PC-9 (cell line): ENCODE results near the gene USP26. TPM values are rescaled to one million over a fixed set of nuclear protein-coding genes. Genes with fewer than 3 reads are reported as not detected.
A peak's percentile ranks its signal among the peaks of the same experiment; 100 is the strongest.

Experiments
- Bru-seq: library from RNA; stranded (reverse); fragments of 400-500 nt; gene quantifications from one replicate; lab custom pipeline; 2021; lab: Mats Ljungman, UMichigan
- BruChase-seq, 2 experiments: library from RNA; stranded (reverse); fragments of 400-500 nt; gene quantifications; one replicate each; lab custom pipeline; 2021; lab: Mats Ljungman, UMichigan
- BruUV-seq: library from RNA; stranded (reverse); fragments of 400-500 nt; replicated peaks from 2 replicates; lab custom pipeline; 2021; lab: Mats Ljungman, UMichigan
- CTCF ChIA-PET: fragments of 300-600 bp; sonication (Branson Sonifier 250); formaldehyde crosslinking; loops from one replicate; lab custom pipeline; 2022; ENCODE audit warnings: antibody characterized with exemption; lab: Charles Lee
- POLR2A ChIA-PET: fragments of 300-600 bp; sonication (Branson Sonifier 250); formaldehyde crosslinking; loops from one replicate; lab custom pipeline; 2022; ENCODE audit warnings: antibody characterized with exemption; ENCODE audit not compliant: unreplicated experiment; lab: Charles Lee
- DNase-seq, 2 experiments: peaks; one replicate each; pipeline versions ENCODE4 v3.0.0 to v3.0.0-alpha.2; 2015 to 2022; ENCODE audit warnings: mixed read lengths in 1 of 2
- H2AFZ ChIP-seq: fragments of 200-600 bp; sonication (generic); 2 replicates; pipeline ENCODE4 v1.8.1; 2017; ENCODE audit warnings: antibody characterized with exemption
- H3F3A ChIP-seq: fragments of 200-600 bp; sonication (generic); 2 replicates; pipeline ENCODE4 v1.8.1; 2017; ENCODE audit warnings: antibody characterized with exemption, mild to moderate bottlenecking, low read depth; ENCODE audit not compliant: insufficient read depth
- H3K27ac ChIP-seq: fragments of 200-600 bp; sonication (generic); 2 replicates; pipeline ENCODE4 v1.6.1; 2016; ENCODE audit warnings: mixed run types
- H3K27me3 ChIP-seq: fragments of 200-600 bp; sonication (generic); 2 replicates; pipeline ENCODE4 v1.6.1; 2016; ENCODE audit warnings: low read depth, mixed run types; ENCODE audit not compliant: insufficient read depth
- H3K36me3 ChIP-seq: fragments of 200-600 bp; sonication (generic); 2 replicates; pipeline ENCODE4 v1.6.1; 2016; ENCODE audit warnings: low read depth, mixed run types
- H3K4me1 ChIP-seq: fragments of 200-600 bp; sonication (generic); replicated peaks from 2 replicates; pipeline ENCODE4 v1.6.1; 2016; ENCODE audit warnings: mixed run types; ENCODE audit not compliant: insufficient read depth
- H3K4me2 ChIP-seq: fragments of 200-600 bp; sonication (generic); 2 replicates; pipeline ENCODE4 v1.6.1; 2017; ENCODE audit warnings: mixed run types
- H3K4me3 ChIP-seq: fragments of 200-600 bp; sonication (generic); 2 replicates; pipeline ENCODE4 v1.6.1; 2016; ENCODE audit warnings: mixed run types
- H3K79me2 ChIP-seq: fragments of 200-600 bp; sonication (generic); 2 replicates; pipeline ENCODE4 v1.6.1; 2017; ENCODE audit warnings: low read depth, mixed run types
- H3K9me2 ChIP-seq: fragments of 200-600 bp; sonication (generic); 2 replicates; pipeline ENCODE4 v1.8.1; 2017; ENCODE audit warnings: mild to moderate bottlenecking; ENCODE audit not compliant: insufficient read depth
- H3K9me3 ChIP-seq: fragments of 200-600 bp; sonication (generic); 2 replicates; pipeline ENCODE4 v1.8.1; 2016; ENCODE audit warnings: low read depth; ENCODE audit not compliant: insufficient read depth
- H4K20me1 ChIP-seq: fragments of 200-600 bp; sonication (generic); 2 replicates; pipeline ENCODE4 v1.8.1; 2017; ENCODE audit not compliant: insufficient read depth
- CTCF ChIP-seq: fragments of 200-600 bp; sonication (generic); conservative IDR thresholded peaks from 2 replicates; pipeline ENCODE4 v1.6.1; 2017; ENCODE audit warnings: mixed run types, antibody characterized with exemption, mild to moderate bottlenecking, moderate library complexity
- EZH2 ChIP-seq: fragments of 200-600 bp; sonication (generic); IDR thresholded peaks from 2 replicates; pipeline ENCODE4 v1.8.0; 2017; ENCODE audit warnings: antibody characterized with exemption, low read depth
- intact Hi-C: fragments of 100-400 bp; cut with micrococcal nuclease; formaldehyde crosslinking; loops from one replicate; pipeline ENCODE4 v1.10.0; 2022; ENCODE audit not compliant: unreplicated experiment
- long read RNA-seq: library from polyadenylated mRNA; stranded (forward); transcript quantifications from one replicate; pipeline ENCODE4 v2.0.0, GENCODE V29; 2022
- total RNA-seq: library from RNA; stranded (reverse); gene quantifications from 2 replicates; pipeline ENCODE4 v1.2.3, GENCODE V29; 2021

USP26 gene
- total RNA-seq (not detected in 2 replicates), Bru-seq, nascent RNA (percentile 0 among the genes with signal in this experiment), BruChase-seq, experiment 1, labeled RNA remaining after a 2-hour chase (percentile 1 among the genes with signal in this experiment), BruChase-seq, experiment 2, labeled RNA remaining after a 6-hour chase (percentile 1 among the genes with signal in this experiment)
- long read RNA-seq = 0 reads

GRCh38 chrX:133097031-133097430, at the start of gene USP26:
USP26 (minus strand) TSS chrX:133097109; CDS start chrX:133028220, 68,889 bp downstream.
- CTCF ChIA-PET = no interaction called here
- Histone ChIP-seq H3F3A (no peaks in the 10 kb centered on the region), H3K4me3 (no peak within 1 kb of the TSS), H3K4me2 (no peak within 1 kb of the TSS), H3K4me1 (no peaks in the 10 kb centered on the region), H4K20me1 (no peaks in the 10 kb centered on the region), H2AFZ (no peak within 1 kb of the TSS), H3K27me3 (no peaks in the 10 kb centered on the region), H3K36me3 (no peaks in the 10 kb centered on the region), H3K79me2 (no peaks in the 10 kb centered on the region), H3K27ac (no peak within 1 kb of the TSS), H3K9me3 (no peaks in the 10 kb centered on the region), H3K9me2 (no peaks in the 10 kb centered on the region)
- BruUV-seq = no TSS peak
- POLR2A ChIA-PET = no interaction called here
- intact Hi-C loops = no loop called here
- TF ChIP-seq EZH2 = no peak
- TF ChIP-seq CTCF = no peak
- no peak for DNase-seq

GRCh38 chrX:133134282-133134681, 37.4 kb upstream of the USP26 start:
- POLR2A ChIA-PET = no interaction called here
- no peak overlapping the region for H3K4me3 ChIP-seq
- H3K79me2 ChIP-seq = no peaks in the 10 kb centered on the region
- H3K27me3 ChIP-seq = no peaks in the 10 kb centered on the region
- H4K20me1 ChIP-seq = no peaks in the 10 kb centered on the region
- H3K9me3 ChIP-seq = no peaks in the 10 kb centered on the region
- TF ChIP-seq CTCF = no peak
- no peak for TF ChIP-seq EZH2
- H3F3A ChIP-seq = no peaks in the 10 kb centered on the region
- no peak overlapping the region for H2AFZ ChIP-seq
- H3K4me1 ChIP-seq = no peaks in the 10 kb centered on the region
- CTCF ChIA-PET = no interaction called here
- intact Hi-C loops = no loop called here
- no peaks in the 10 kb centered on the region for H3K36me3 ChIP-seq
- no peak overlapping the region for H3K27ac ChIP-seq
- no TSS peak for BruUV-seq
- H3K4me2 ChIP-seq = no peak overlapping the region
- DNase-seq = no peak
- no peaks in the 10 kb centered on the region for H3K9me2 ChIP-seq

GRCh38 chrX:133120406-133120805, 23.5 kb upstream of the USP26 start:
- no peaks in the 10 kb centered on the region for H4K20me1 ChIP-seq
- H3F3A ChIP-seq = no peaks in the 10 kb centered on the region
- no peaks in the 10 kb centered on the region for H3K79me2 ChIP-seq
- POLR2A ChIA-PET = no interaction called here
- BruUV-seq = no TSS peak
- no peak overlapping the region for H3K27ac ChIP-seq
- no peak overlapping the region for H2AFZ ChIP-seq
- no peak for DNase-seq
- intact Hi-C loops = no loop called here
- H3K27me3 ChIP-seq = no peaks in the 10 kb centered on the region
- CTCF ChIA-PET = no interaction called here
- no peak for TF ChIP-seq CTCF
- TF ChIP-seq EZH2 = no peak
- no peak overlapping the region for H3K4me3 ChIP-seq
- H3K4me1 ChIP-seq = no peaks in the 10 kb centered on the region
- H3K9me3 ChIP-seq = no peaks in the 10 kb centered on the region
- H3K9me2 ChIP-seq = no peaks in the 10 kb centered on the region
- H3K4me2 ChIP-seq = no peak overlapping the region
- H3K36me3 ChIP-seq = no peaks in the 10 kb centered on the region
